GM19455 (cell line): ENCODE data around the gene POTEI.
"Not testable (repeated sequence)": the region's sequence is repeated elsewhere in the genome, so short reads cannot be mapped to it uniquely, and the experiment has no call there.

Experiments
- ATAC-seq: cut with Tn5 transposase; IDR thresholded peaks from one replicate; pipeline ENCODE4 v1.9.1; 2021; ENCODE audit not compliant: unreplicated experiment

POTEI gene

DNA sequence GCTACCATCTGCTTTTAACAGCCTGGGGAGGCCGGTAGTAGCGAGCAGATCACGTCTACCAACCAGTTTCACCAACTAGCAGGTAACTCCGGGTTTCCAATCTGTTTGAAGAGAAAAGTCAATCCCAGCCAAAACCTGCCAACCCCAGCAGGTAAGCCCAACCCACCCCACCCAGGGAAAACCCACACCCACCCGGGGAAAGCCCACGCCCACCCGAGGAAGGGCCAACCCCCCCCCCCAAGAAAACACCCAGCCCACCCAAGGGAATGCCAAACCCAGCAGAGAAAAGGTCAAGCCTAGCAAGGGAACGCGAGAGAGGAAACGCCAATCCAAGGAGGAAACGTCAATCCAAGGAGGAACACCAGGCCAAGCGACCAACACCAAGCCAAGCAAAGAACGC, at the start of gene POTEI:
POTEI (minus strand) TSS at position 101 of the 400 bp plus-strand sequence; CDS start at position 8, 93 bp downstream.
- ATAC-seq = not testable (repeated sequence)

DNA sequence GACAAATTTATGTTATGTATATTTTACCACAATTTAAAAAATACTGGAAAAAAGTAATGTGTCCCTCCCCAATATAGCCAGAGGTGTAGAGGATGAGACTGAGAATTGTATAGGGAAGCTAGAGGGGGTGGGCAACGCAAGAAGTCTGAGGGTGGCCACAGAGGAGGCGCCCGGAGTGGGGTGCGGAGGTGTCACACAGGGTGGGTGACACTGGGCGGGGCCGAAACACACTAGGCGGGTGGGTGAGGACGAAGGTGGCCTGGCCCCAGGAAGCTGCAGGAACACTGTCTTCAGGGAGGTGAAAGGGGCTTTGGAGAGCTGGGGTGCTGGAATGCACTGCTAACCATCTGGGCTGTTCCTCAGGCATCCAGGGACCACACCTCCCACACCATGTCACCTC, 47.3 kb upstream of the POTEI start:
- ATAC-seq = not testable (repeated sequence)

DNA sequence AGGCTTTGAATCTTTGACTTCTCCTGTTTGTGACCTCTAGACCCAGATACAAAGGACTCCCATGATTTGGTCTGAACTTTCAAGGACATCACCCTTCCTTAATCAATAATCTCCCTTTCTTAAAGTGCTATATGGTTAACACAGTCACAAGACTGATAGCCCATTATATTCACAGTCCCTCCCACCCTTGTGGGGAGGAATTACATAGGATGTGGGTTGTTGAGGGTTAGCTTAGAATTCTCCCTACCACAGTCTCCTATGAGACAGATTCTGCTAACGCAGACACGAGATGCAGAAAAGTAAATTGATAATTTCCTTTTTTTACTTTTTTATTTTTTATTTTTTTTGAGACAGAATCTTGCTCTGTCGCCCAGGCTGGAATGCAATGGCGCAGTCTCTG, 45.0 kb upstream of the POTEI start:
- ATAC-seq = not testable (repeated sequence)

DNA sequence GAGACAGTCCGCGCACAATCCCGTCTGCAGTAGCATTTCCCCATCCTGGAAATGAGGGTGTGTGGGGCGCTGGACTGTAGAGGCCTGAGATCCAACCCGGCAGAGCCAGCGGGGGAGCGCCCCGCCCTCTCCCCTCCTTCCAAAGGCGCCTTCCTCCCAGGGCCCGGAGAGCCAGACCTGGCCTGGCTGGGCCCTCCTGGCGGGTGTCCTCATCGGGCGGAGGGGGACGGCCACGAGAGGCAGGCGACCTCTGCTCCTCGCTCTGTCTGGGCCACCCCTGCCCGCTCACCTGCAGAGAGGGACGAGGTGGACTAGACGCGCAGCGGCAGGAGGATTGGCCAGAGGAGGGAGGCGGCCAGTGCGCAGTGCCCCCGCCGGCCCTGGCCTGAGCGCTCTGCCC, 40.3 kb upstream of the POTEI start:
- ATAC-seq = not testable (repeated sequence)

DNA sequence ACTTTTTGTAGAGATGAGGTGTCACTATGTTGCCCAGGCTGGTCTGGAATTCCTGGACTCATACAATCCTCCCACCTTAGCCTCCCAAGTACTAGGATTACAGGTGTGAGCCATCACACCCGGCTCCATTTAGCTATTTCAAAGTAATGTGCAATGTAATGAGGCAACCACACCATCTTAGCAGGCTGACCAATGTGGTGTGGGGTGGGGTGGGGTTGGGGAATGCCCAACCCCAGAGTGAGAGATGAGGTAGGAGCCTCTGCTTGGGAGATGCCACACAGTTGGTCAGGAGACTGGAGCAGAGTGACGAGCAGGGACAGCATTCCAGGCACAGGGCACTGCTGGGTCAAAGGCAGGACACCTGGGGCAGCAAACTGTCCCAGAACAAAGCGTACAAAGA, 39.3 kb upstream of the POTEI start:
- ATAC-seq = not testable (repeated sequence)

DNA sequence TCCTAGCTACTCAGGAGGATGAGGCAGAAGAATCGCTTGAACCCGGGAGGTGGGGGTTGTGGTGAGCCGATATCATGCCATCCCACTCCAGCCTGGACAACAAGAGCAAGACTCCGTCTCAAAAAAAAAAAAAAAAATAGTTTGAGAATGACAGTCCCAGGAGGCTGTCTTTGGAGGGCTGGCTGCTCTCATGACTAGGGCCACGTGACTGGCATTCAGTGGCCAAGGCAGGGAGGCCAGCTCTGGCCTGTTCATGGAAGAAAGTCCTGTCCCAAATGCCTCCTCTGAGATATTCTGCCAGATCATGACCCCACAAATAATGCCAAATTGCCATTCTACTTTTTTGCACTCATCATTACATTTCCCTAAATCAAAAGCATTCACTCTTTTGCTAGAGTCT, 35.9 kb upstream of the POTEI start:
- ATAC-seq = not testable (repeated sequence)

DNA sequence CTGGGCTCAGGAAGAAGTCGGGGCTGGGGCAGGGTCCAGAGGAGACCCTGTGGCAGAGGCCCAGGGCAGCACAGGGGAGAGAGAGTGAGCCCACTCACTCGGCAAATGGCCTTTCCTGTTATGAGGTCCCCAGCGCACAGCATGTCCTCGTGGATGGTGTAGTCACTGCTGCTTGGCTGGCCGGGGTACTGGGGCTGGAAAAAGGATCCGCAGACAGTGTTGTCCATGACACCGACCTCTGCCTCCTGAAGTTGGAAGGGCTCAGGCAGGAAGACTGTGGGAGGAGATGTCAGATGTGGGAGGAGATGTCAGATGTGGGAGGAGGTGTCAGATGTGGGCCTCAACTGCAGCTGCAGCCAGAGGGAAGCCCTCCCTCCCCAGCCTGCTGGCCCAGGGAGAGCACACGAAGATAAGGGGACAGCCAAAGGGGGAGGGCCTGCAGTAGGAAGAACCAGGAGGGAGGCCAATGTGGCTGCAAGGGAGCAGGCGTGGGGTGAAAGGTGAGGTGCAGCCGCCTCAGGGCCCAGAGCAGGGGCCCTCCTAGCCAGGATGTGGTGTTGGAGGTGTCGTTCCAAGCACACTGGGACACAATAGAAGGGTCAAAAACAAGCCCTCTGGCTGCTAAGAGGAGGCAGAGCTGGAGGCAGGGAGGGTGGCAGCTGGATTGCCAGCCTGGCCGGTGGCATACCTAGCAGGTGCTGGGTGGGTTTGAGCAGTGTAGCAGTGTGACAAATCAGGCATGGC, 34.8 kb upstream of the POTEI start:
- ATAC-seq = not testable (repeated sequence)

DNA sequence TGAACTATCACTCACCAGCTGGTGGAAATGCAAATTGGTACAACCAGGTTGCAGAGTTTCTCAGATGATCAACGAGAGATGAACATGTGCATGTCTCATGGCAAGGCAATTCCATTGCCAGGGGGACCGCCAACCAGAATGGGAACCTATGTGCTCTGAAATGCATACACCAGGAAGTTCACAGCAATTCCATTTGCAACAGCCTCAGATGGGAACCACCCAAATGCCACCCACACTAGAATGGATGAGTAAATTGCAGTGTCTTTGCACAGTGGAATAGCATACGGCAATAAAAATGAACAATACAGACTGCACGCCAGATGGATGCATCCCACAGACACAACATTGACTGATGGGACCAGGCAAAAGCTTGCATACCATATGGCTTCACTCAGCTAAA, 33.7 kb upstream of the POTEI start:
- not testable (repeated sequence) for ATAC-seq

DNA sequence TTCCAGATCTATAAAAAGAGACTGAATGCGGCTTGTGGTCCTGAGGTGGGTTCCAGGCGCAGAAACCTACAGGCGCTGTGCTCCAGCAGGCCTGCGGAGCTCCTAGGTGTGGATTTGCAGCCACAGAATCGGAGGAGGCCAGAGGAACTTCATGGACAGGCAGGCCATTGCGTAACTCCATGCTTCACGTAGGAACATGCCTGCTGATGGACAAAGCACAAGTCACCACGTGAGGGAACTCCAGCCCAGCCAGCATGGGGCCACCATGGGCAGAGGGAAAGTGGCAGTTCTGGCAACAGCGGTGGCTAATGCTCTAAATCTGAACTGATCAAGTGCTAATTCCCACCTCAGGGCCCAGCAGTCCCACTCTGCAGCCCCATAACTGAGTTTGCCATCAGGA, 29.1 kb upstream of the POTEI start:
- ATAC-seq = not testable (repeated sequence)

DNA sequence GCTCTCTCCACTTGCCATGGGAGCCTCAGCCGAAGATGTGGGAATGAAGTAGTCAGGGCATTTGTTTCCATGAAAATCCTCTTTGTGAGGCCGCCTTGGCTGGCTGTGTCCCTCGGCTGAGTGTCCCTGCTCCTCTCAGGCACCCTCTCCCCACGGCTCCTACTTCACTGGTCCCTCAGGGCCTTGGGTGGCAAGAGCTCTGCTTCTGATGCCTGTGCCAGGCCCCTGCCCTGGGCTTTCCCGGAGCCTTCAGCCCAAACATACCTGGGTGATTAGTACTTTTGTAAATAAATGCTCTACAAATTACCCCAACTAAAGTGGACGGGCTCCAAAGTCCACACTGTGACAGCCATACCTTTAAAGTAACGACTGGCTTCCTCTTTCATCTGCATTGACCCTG, 27.5 kb upstream of the POTEI start:
- ATAC-seq = not testable (repeated sequence)

DNA sequence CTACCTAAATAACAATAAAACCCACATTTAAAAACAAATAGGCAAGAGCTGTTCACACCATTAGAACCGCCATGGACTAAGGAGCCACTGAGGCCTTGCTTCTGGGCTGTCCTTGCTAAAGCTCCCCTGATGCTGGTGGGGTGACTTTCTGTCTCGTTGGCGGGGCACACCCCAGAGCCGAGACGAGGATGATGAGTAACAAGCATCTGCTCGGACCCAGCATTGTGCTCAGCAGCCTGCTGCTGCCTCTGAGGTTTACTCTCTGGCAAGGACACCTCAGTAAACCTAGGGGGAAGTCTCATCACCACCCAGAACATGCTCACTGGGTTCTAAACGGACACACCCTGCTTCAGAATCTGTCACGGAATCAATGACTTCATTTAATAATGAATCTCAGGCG, 22.5 kb upstream of the POTEI start:
- not testable (repeated sequence) for ATAC-seq

DNA sequence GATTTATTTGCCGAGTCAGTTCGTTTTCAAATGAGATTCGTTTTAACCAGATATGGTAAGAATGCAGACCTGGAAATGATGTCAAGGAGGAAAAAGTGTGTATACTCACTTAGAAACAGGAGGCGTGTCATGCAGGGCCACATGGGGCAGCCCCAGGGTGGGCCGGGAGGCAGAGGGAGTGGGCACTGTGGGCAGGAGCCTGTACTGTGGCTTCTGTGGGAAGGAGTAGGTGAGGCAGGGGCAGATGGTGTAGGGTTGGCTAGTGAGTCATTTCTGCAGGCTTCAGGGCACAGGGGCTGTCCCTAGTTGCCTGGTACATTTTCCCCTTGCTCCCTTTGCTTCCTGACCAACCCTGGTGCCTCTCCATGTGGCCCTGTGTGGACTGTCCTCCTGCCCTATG, 22.1 kb upstream of the POTEI start:
- not testable (repeated sequence) for ATAC-seq

DNA sequence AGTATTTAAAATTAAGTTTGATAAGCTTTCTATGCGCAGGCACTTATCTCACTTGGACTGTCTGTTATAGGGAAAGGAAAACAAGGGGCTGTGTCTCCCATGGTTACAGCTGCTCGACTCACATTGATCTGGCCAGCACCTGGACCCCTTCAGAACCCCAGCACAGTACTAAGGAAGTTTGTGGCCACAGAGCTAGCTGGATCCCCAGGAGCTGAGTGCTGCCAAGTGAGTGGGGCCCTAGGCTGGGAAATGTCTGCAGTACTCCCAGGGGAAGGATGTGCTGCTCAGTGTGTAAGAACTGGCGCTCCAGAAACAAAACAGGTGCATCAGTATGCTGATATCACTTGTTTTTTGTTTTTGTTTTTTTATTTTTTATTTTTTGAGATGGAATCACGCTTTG, 21.1 kb upstream of the POTEI start:
- ATAC-seq = not testable (repeated sequence)

DNA sequence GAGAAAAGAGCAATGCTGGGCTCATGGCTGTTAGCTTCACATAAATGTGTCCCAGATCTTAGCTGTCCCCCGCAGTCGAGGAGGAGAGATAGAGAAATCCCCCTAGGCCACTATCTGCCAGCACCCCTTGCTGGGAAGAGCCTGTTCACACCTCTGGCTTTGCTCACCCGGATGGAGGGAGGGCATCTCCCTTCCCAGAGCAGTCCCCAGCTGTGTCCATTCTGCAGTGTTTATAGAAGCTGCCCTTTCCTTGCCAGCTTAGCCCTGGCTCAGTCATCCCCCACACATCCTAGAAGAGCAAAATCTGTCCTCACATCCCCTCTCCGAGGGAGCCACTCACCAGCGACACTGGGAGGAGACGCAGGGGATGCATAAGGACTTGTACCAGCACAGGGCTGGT, 20.4 kb upstream of the POTEI start:
- ATAC-seq = not testable (repeated sequence)

DNA sequence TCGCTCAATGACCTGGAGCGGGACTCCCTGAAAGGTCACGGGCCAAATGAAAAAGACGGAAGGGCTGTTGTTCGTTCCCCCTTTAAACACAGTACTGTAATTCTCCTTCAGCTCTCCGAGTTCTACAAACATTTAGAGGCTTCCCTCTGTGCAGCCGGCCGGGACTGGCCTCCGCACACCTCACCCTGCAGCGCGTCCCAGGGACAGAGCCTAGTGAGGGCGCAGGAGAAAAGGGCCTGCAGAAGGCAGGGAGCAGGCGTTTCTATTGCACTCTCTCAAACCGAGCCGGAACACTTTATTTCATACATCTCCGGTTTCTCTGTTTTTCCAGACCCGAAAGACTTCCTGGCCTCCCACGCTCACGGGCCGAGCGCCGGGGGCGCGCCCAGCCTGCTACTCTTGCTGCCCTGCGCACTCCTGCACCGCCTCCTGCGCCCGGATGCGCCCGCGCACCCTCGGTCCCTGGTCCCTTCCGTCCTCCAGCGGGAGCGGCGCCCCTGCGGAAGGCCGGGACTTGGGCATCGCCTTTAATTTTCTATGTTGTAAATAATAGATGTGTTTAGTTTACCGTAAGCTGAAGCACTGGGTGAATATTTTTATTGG, 18.3 kb upstream of the POTEI start:
- ATAC-seq = not testable (repeated sequence)

DNA sequence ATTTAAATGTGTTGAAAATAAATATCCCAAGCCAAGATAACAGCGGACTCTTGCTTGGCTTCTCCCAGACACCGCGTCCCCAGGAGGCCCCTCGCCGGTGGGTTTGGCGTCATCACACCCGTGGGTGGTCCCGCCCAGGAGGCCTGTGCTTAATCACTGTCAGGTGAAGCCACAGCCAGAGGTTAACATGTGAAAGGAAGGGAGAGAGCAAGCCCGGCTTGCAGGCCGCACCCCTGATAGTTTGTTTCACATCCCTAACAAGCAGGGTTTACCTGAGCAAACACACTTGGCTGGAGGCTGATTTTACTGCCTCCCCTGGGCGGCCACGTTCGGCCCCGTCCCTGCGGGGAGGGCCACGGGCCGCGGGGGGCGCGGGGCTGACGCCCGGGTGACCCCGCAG, 13.3 kb upstream of the POTEI start:
- ATAC-seq = not testable (repeated sequence)

DNA sequence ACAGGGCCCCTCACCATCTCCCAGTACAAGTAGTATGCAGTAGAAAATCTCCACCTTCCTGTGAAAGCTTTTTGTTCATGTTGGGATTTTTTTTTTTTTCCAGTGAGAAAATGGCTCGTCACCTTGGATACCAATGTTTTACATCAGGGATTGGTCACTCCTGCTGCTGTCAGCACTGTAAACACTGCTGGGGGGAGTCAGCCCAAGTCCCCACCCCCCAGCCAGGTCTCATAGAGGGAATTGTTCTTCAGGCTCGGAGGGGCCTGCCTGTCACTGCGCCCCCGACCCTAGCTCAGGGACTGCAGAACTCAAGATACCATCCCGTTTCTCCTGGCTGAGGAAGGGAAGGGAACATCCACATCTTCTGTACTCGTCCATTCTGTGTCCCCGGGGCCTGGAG, 11.9 kb upstream of the POTEI start, which contains the start of gene CFC1B:
CFC1B (plus strand) TSS at position 231 of the 400 bp plus-strand sequence. CDS start 263 bp downstream, outside the sequence.
- not testable (repeated sequence) for ATAC-seq

DNA sequence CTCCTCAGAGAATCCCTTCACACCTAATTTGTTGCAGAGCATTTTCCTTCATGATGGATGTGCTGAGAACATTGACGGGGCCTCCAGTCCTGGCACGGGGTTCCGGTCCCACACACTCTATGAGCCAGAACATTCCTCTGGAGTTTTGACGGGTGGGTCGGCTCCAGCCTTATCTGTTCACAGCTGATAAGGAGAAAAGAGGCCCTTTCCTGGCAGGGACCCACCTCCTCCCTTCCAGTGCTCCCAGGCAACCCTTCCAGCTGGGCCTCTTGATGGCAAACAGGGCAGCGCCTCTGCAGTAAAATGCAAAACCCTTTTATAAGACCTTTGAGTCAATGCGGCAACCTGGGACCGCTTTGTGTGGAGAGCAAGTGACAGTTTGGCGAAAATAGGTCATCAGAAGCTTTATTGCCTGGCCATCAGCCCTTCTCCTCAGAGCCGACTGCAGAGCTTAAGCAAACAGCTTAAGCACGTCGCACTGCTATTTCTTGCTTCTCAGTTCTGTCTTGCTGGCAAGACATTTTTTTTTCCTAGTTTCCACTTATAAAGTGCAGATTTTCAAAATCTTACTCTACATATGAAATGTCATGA, 9.5 kb upstream of the POTEI start:
- ATAC-seq = not testable (repeated sequence)

DNA sequence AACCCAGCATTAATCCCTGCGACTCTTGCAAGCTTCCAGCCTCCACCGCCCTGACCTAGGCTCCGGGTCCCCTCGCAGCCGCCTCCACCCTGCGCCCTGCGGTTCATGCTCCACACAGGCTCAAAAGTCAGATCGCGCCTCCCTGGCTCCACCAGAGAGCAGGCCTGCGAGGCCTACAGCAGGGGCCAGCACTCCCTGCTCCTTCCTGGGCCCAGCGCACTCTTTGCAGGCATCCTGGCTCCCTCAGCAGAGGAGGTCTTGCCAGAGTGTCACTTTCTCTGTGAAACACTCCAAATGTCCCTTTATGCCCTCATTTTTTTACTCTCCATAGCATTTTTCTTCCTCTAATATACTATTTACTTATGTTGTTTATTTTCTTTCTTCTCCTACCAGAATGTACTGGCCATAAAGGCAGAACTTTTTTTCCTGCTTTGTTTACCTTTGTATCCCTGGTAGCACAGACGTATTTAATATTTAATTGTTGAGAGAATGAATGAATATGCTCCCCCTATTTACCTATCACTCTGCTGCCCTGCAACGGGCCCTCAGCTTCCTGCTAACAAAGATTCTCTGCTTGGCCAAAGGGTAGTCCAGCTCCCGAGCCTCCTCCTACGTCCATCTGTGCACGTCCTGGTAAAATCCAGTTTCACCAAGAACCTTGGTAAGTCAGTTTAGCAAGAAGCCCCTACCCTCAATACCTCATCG, 2.8 kb upstream of the POTEI start:
- ATAC-seq = not testable (repeated sequence)

DNA sequence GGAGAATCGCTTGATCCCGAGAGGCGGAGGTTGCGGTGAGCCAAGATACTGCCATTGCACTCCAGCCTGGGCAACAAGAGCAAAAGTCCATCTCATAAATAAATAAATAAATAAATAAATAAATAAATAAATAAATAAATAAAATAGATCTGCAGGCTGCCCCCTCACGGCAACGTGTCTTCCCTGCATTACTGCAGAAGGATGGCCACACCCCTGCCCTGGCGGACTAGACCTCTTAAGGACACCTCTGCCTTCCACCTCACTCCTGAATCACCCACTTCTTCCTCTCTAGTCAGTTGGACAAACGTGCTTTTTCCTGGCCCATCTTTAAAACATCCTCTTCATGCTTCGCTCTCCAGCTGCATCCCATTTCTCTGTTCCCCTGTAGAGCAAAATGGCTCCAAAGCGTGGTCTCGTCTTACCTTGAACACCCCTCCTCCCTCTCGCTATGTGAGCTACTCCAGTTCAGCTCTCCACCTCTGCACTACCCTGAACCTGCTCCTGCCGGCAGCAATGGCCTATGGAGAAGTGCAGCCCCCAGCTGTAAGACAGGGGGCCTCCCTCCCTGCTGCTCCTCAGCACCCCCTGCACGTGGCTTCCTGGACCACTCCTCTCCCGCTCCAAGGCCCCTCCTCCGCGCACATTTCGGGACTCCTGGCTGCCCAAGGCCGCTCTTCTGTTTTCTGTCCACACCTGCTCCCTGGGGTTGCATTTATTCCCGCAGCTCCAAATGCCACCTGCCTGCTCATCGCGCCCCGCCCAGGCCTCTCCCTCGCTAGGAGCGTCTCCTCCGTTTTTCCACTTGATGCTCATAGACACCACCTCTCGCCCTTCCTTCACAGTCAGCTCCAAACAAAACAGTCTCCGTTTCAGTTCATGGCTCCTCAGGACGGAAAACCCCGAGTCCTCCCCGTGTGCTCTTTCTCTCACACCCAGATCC, 1.9 kb upstream of the POTEI start:
- not testable (repeated sequence) for ATAC-seq
